ENCODE results near the gene EPHB1. TPM values are rescaled to one million over a fixed set of nuclear protein-coding genes. Genes with fewer than 3 reads are reported as not detected.

Gene EPHB1
- total RNA-seq, 2 donors from 2014 or later, result 1.9 to 3.2 TPM

- no peak for TF ChIP-seq CTCF (IDR thresholded peaks at IDR 0.05)
- Histone ChIP-seq H3K27me3 (peaks cover 5 to 10% of the 10 kb centered on the region in 2 donors), H3K27ac (no peak overlapping the region)
Observed at GRCh38 chr3:134796281-134797056, 1.4 kb downstream of the EPHB1 start.

GRCh38 chr3:134797057-134797740 lies 2.1 kb downstream of the EPHB1 start:
- H3K27ac ChIP-seq, result no peak overlapping the region
- H3K4me1 ChIP-seq, result peaks cover 0 to 27% of the 10 kb centered on the region in 2 donors
- no peak for DNase-seq (ENCODE audit: low spot score)
- H3K9me3 ChIP-seq, result no peaks in the 10 kb centered on the region
- peaks cover 5 to 10% of the 10 kb centered on the region in 2 donors for H3K27me3 ChIP-seq
- H3K36me3 ChIP-seq, result no peaks in the 10 kb centered on the region
- H3K4me3 ChIP-seq, result peak overlapping the region in 1 of 2 donors; percentile 59
- TF ChIP-seq CTCF (IDR thresholded peaks at IDR 0.05), result no peak

More at GRCh38 chr3:134796281-134797056, 1.4 kb downstream of the EPHB1 start:
- H3K4me1 ChIP-seq, result peaks cover 0 to 27% of the 10 kb centered on the region in 2 donors
- H3K36me3 ChIP-seq, result no peaks in the 10 kb centered on the region
- H3K9me3 ChIP-seq, result no peaks in the 10 kb centered on the region
- peak overlapping the region; percentile 43 to 59 for H3K4me3 ChIP-seq
- DNase-seq (ENCODE audit: low spot score), result no peak

DNA sequence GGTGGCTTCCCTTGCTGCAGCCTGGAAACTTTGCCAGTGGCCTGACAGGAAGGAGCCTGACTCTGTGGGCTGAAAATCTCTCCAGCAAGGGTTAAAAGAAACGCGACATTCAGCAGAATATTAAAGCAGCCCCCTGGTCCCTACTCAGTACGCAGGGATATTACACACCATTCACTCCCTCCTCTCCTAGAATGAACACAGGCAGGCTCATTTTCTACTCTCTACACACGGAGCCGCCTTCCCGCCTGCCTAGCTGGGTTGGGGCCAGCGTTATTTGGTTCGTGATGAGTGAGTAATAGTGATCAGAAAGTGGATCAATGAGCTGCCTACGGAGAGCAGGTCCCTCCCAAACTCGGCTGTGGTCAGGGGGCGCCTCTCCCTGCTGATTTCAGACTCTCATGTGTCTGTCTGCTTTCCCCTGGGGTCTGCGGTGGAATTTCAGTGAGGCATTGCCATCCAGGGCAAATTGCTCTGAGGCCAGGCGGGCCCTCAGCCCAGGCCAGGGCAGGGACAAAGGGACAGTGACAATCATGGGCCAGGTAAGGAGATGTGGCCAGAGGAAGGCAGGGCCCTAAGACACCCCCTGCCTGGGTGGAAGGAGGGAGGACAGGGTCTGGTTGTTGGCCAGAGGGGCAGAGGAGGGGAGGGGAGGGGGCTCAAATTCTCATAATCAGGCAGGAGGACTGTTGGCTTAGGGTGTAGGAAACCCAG lies 2.8 kb downstream of the EPHB1 start:
- H3K4me1 ChIP-seq, result peaks cover 0 to 27% of the 10 kb centered on the region in 2 donors
- no peaks in the 10 kb centered on the region for H3K9me3 ChIP-seq
- H3K4me3 ChIP-seq, result no peak overlapping the region
- TF ChIP-seq CTCF (IDR thresholded peaks at IDR 0.05), result no peak
- H3K27ac ChIP-seq, result no peak overlapping the region
- no peak for DNase-seq (ENCODE audit: low spot score)
- H3K27me3 ChIP-seq, result peaks cover 5 to 10% of the 10 kb centered on the region in 2 donors
- no peaks in the 10 kb centered on the region for H3K36me3 ChIP-seq

DNA sequence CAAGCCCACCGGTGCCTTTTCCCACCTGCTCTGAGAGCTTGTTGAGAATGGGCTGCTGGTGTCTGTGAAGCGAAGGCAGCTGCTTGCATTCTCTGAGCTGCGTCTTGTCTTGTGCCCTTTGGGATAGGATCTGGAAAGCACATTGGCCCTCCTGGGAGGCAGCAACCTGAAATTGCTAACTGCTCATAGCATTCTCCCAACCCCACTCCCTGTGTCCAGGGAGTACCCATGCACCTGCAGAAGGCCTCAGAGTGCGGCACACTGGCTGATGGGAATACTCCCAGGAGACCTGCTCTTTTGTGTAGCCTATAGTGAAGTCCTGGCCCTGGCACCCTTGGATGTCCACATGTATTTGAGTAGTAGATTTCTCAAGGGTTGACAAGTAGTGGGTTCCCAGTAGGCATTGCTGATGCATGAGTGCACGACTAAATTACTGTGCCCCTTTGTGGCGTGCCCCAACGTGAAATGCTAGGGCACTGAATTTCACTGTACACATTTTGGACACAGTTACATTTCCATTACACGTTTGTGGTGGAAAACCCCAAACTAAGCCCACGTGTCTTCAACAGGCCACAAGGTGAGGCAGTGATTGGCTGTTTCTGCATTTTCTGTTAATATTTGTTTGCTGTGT lies 3.7 kb downstream of the EPHB1 start:
- no peak for TF ChIP-seq CTCF (IDR thresholded peaks at IDR 0.05)
- DNase-seq (ENCODE audit: low spot score), result no peak
- H3K27ac ChIP-seq, result no peak overlapping the region
- H3K27me3 ChIP-seq, result peaks cover 5 to 10% of the 10 kb centered on the region in 2 donors
- no peak overlapping the region for H3K4me3 ChIP-seq
- no peaks in the 10 kb centered on the region for H3K9me3 ChIP-seq
- peaks cover 0 to 27% of the 10 kb centered on the region in 2 donors for H3K4me1 ChIP-seq
- H3K36me3 ChIP-seq, result no peaks in the 10 kb centered on the region

GRCh38 chr3:134799393-134799792 lies 4.3 kb downstream of the EPHB1 start:
- H3K27ac ChIP-seq, result no peak overlapping the region
- no peaks in the 10 kb centered on the region for H3K9me3 ChIP-seq
- no peak overlapping the region for H3K4me3 ChIP-seq
- no peak for TF ChIP-seq CTCF (IDR thresholded peaks at IDR 0.05)
- H3K36me3 ChIP-seq, result no peaks in the 10 kb centered on the region
- DNase-seq (ENCODE audit: low spot score), result no peak
- H3K4me1 ChIP-seq, result peaks cover 0 to 27% of the 10 kb centered on the region in 2 donors
- H3K27me3 ChIP-seq, result peaks cover 5 to 10% of the 10 kb centered on the region in 2 donors

Data from right atrium auricular region (tissue), 2 donors.